ENCODE measurements around the gene RNF26. TPM values are rescaled to one million over a fixed set of nuclear protein-coding genes. Genes with fewer than 3 reads are reported as not detected.

The RNF26 gene
- total RNA-seq, 1 experiment from 2014 or later = 69.0 TPM

GRCh38 chr11:119361056-119361787 lies 26.9 kb downstream of the RNF26 start:
- intact Hi-C loops (cut with micrococcal nuclease; ENCODE audit: unreplicated experiment) (no loop called here), in situ Hi-C loops (cut with HindIII; ENCODE audit: low pct_unique_long_range_greater_than_20kb, low sequenced_read_pairs) (no loop called here)
- Histone ChIP-seq H3K4me1 (ENCODE audit: control insufficient read depth, insufficient read depth, low read length) (peaks cover 28% of the 10 kb centered on the region), H3K9me3 (ENCODE audit: control insufficient read depth, insufficient read depth, low read depth, low read length) (no peaks in the 10 kb centered on the region), H3K27ac (ENCODE audit: low read length) (no peak overlapping the region), H3K36me3 (ENCODE audit: control insufficient read depth, insufficient read depth, low read length) (no peaks in the 10 kb centered on the region), H3K27me3 (ENCODE audit: control insufficient read depth, insufficient read depth, low read length) (peaks cover 3% of the 10 kb centered on the region; the same call in 1 of the 2 replicates), H3K4me3 (ENCODE audit: low read depth in 2 of 2, low read length in 2 of 2) (no peak overlapping the region)
- POLR2A ChIA-PET = no interaction called here
- ATAC-seq (peak; percentile 74), DNase-seq (ENCODE audit: low read depth, low spot score) (peak; percentile 88)
- CTCF ChIA-PET = interaction anchor here (0.6 to 1.8 kb wide), 6 partner anchors 15 to 165 kb away, joined by 3 to 8 read pairs (median 4); no protein-coding TSS in a partner anchor
- TF ChIP-seq CTCF (IDR thresholded peaks at IDR 0.05) (no peak), SIN3A (IDR thresholded peaks at IDR 0.05; ENCODE audit: borderline replicate concordance, insufficient read depth, low read depth, low read length) (no peak), POLR2AphosphoS5 (IDR thresholded peaks at IDR 0.05; ENCODE audit: low read depth, low read length) (no peak), TCF7L2 (IDR thresholded peaks at IDR 0.05; ENCODE audit: low read depth, low read length) (no peak), REST (IDR thresholded peaks at IDR 0.05; ENCODE audit: insufficient read depth in 1 of 2, low read depth in 2 of 2, low read length in 1 of 2) (no peak)
- no TSS peak for BruUV-seq (replicated peaks)

- Histone ChIP-seq H3K27me3 (ENCODE audit: control insufficient read depth, insufficient read depth, low read length) (peaks cover 3% of the 10 kb centered on the region; the same call in 1 of the 2 replicates), H3K4me3 (ENCODE audit: low read depth in 2 of 2, low read length in 2 of 2) (no peak overlapping the region), H3K4me1 (ENCODE audit: control insufficient read depth, insufficient read depth, low read length) (peaks cover 28% of the 10 kb centered on the region), H3K27ac (ENCODE audit: low read length) (no peak overlapping the region), H3K9me3 (ENCODE audit: control insufficient read depth, insufficient read depth, low read depth, low read length) (no peaks in the 10 kb centered on the region), H3K36me3 (ENCODE audit: control insufficient read depth, insufficient read depth, low read length) (no peaks in the 10 kb centered on the region)
- no peak for DNase-seq (ENCODE audit: low read depth, low spot score)
- BruUV-seq (replicated peaks) = no TSS peak
- intact Hi-C loops (cut with micrococcal nuclease; ENCODE audit: unreplicated experiment) = no loop called here
- ATAC-seq = no peak
- ChIA-PET POLR2A (interaction anchor here (0.5 to 0.6 kb wide), 2 partner anchors 343 to 665 kb away, joined by 3 to 8 read pairs; partner anchors contain the start of gene TRAPPC4), CTCF (interaction anchor here (0.8 to 1.8 kb wide), 5 partner anchors 14 to 113 kb away, joined by 3 to 7 read pairs (median 3); no protein-coding TSS in a partner anchor)
- no peak for TF ChIP-seq POLR2AphosphoS5 (IDR thresholded peaks at IDR 0.05; ENCODE audit: low read depth, low read length)
- no peak for TF ChIP-seq SIN3A (IDR thresholded peaks at IDR 0.05; ENCODE audit: borderline replicate concordance, insufficient read depth, low read depth, low read length)
- no peak for TF ChIP-seq REST (IDR thresholded peaks at IDR 0.05; ENCODE audit: insufficient read depth in 1 of 2, low read depth in 2 of 2, low read length in 1 of 2)
- TF ChIP-seq TCF7L2 (IDR thresholded peaks at IDR 0.05; ENCODE audit: low read depth, low read length) = no peak
- no peak for TF ChIP-seq CTCF (IDR thresholded peaks at IDR 0.05)
- in situ Hi-C loops (cut with HindIII; ENCODE audit: low pct_unique_long_range_greater_than_20kb, low sequenced_read_pairs) = no loop called here
Observed at GRCh38 chr11:119361941-119362725, 27.8 kb downstream of the RNF26 start.

Measured in Panc1 (cell line).